H1 (cell line): Measurements from ENCODE around the gene COL8A2. TPM values are rescaled to one million over a fixed set of nuclear protein-coding genes. Genes with fewer than 3 reads are reported as not detected.

ENCODE experiments used
- SIN3A ChIP-seq, 2 experiments: IDR thresholded peaks in 1 of 2; conservative IDR thresholded peaks in 1 of 2; 2 replicates each; pipeline ENCODE4 v1.6.1; 2011 to 2012; ENCODE audit warnings: low read length in 2 of 2, improper control_type of control experiment in 1 of 2, low read depth in 1 of 2, mild to moderate bottlenecking in 1 of 2
- TEAD4 ChIP-seq: IDR thresholded peaks from 2 replicates; pipeline ENCODE4 v1.6.1; 2012; ENCODE audit warnings: low read depth, low read length, inconsistent platforms, mixed read lengths
- USF2 ChIP-seq: IDR thresholded peaks from 2 replicates; pipeline ENCODE4 v1.6.1; 2011; ENCODE audit warnings: low read length, improper control_type of control experiment
- polyA plus RNA-seq, 7 experiments: library from polyadenylated mRNA; depleted of rRNA in 3 of 7; stranded (reverse) in 5 of 7; unstranded in 2 of 7; fragments of >200 nt in 5 of 7; fragments of 200-250 nt in 2 of 7; gene quantifications; 1 replicate in 5 of 7; 2 replicates in 1 of 7; 4 replicates in 1 of 7; pipeline versions ENCODE4 v1.2.1 to v1.2.3, GENCODE V29; 2011 to 2013; ENCODE audit warnings: missing spikeins in 2 of 7, mixed read lengths in 2 of 7
- total RNA-seq: library from RNA; stranded (reverse); fragmentation: NEBNext Ultra II Directional; extraction: Animal tissue kit (Norgen Biotek cat#: 25700); gene quantifications from 2 replicates; pipeline ENCODE4 v1.2.1, GENCODE V29; 2021

Gene COL8A2
- total and polyA plus RNA-seq, 2 of the 8 experiments (the other 6 are each of a cell fraction or from before 2014, with no cell fraction given): 2.1 to 2.8 TPM

- TF ChIP-seq USF2 (no peak), SIN3A (conservative IDR thresholded peaks at IDR 0.05 in 1 of 2, IDR thresholded peaks at IDR 0.05 in 1 of 2; ENCODE audit: low read depth in 1 of 2, low read length in 2 of 2) (no peak), TEAD4 (no peak)
Measured at GRCh38 chr1:36109041-36109679, 15.9 kb downstream of the COL8A2 start (continued).
